Non-pigmented ciliary epithelial cell (primary cell): ENCODE data around the gene SLC38A1.
"Not testable (repeated sequence)": the region's sequence is repeated elsewhere in the genome, so short reads cannot be mapped to it uniquely, and the experiment has no call there.

Experiments used
- DNase-seq: peaks from one replicate; pipeline ENCODE4 v3.0.0-alpha.2; 2010; ENCODE audit warnings: low read depth

SLC38A1 gene

DNA sequence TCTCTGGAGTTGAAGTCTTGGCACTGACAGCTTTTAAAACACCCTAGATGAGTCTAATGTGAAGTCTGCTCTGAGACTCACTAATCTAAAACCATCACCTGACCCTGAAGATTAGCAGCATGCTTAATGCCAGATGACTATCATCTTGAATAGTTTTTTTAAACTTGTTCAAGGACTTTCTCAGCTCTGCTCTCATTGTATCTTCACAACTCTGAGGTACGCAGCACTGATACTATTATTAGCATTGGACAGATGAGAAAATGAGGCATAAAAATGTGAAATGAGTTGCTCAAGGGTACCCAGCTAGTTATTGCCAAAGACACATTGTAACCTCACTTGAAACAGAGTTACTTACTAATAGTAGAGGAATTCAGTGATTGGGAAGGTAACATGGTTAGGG lies 4.8 kb downstream of the SLC38A1 start:
- DNase-seq, result peak; percentile 28

DNA sequence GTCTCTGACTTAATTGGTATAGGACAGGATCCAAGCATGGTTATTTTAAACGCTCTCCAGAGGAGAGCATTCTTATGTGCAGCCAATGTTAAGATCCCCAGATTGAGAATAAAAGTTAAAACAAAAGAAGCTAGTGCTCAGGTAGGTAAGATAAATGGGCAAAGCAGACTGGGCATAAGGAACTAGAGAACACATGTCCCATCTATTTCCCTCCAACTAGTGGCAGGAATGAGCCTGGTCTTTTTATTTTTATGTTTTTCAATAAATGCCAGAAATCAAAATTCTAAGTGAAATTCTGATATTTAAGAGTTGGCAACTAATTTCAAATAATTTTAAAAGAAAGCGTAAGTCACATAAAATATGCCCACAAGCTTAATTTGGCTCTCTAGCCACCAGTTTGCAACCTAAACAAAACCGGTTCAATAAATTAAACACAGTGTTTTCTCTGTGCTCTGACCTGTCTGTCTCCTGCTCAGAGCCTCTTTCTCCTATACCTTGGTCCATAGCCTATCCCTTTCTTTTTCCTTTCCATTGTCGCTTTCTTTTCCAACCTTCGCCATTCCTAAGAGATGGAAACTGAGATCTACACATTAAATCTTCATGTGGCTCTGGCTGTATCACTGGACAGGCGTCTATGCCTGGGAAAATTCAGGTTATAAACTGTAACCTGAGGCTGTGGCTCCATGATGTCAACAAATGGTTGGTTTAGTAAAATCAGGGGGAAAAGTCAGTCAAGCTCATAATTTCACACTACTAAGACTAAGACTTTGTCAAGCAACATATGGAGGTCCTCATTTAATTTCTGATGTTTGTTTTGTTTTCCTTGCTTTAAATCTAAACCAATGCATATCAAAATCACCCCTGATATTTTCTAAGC lies 5.5 kb downstream of the SLC38A1 start:
- no peak for DNase-seq

- DNase-seq, result no peak
Measured at GRCh38 chr12:46261646-46262045, 7.2 kb downstream of the SLC38A1 start.

DNA sequence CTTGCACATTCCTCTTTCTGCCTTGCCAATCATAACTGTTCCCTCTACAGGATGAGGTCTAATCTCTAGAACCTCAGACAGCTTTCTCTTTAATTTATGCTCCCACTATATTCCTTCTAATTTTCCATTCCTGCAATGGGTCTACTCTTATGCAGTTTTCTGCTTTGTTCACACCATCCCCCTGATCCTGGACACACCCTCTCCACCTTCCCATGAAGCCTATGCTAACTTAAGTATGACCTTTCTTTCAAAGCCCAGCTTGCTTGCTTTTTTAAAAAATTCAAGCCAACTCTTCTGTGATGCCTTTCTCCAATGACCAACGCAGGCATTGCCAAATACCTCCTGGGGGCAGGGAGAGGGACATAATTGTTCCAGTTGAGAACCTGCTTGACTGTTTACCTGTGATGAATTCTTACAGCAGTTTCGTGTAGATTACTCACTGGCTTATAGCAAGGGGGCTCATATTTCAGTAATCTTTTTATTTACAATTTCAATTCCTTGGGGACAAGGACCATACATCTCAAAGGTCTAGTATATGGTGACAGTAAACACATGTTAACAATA lies 7.8 kb downstream of the SLC38A1 start:
- no peak for DNase-seq

- DNase-seq, result no peak
Measured at GRCh38 chr12:46260124-46260912, 8.5 kb downstream of the SLC38A1 start.

DNA sequence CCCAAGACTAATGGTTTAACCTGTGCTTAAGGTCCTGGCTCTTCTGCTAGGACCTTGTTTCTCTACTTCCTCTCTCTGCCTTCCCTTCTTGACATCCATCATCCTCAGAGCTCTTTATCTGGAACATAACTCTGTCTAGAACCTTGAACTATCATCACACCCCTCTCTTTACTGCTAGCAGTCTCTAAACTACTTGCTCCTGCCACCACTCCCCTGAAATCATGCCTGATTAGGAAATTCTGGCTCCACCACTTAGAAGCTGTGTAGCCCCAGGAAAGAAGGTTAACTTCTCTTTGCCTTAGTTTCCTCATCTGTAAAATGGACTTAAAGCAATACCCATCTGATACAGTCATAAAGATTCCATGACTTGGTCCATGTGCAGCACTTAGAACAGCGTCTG lies 9.1 kb downstream of the SLC38A1 start:
- no peak for DNase-seq

DNA sequence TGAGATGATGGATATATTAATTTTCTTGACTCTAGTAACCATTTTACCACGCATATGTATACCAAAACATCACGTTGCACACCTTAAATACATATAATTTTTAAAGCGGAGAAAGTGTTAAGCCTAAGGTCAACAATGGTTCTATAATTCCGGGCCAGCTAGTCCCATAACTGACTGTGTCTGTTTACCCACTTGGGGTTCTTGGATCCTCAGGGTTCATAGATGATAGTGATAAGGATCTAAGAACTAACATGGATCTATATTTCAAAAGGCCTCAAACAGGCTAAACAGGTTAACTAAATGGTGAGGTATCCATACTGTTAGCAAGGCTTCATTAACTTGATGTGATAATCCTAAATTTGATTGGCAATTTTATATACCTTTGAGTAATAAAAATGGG lies 9.8 kb downstream of the SLC38A1 start:
- no peak for DNase-seq

DNA sequence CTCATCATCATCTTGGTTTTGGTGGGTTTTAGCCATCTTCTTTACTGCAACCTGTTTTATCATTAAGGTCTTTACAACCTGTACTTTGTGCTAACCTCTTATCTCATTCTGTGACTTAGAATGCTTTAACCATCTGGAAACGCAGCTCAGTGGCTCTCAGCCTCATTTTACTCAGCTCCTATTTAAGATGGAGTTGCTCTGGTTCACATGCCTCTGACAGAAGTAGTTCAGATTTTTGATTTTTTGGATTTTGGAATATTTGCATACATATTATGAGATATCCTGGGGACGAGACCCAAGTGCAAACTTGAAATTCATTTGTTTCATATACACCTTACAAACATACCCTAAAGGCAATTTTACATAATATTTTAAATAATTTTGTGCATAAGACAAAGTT lies 10.7 kb downstream of the SLC38A1 start:
- DNase-seq, result no peak

- no peak for DNase-seq
Measured at GRCh38 chr12:46256942-46257341, 11.9 kb downstream of the SLC38A1 start.

GRCh38 chr12:46253544-46254162 lies 15.2 kb downstream of the SLC38A1 start:
- DNase-seq, result no peak

DNA sequence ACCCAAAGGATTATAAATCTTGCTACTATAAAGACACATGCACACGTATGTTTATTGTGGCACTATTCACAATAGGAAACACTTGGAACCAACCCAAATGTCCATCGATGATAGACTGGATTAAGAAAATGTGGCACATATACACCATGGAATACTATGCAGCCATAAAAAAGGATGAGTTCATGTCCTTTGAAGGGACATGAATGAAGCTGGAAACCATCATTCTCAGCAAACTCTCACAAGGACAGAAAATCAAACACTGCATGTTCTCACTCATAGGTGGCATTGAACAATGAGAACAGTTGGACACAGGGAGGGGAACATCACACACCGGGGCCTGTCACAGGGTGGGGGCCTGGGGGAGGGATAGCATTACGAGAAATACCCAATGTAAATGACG lies 16.8 kb downstream of the SLC38A1 start:
- DNase-seq, result not testable (repeated sequence)

DNA sequence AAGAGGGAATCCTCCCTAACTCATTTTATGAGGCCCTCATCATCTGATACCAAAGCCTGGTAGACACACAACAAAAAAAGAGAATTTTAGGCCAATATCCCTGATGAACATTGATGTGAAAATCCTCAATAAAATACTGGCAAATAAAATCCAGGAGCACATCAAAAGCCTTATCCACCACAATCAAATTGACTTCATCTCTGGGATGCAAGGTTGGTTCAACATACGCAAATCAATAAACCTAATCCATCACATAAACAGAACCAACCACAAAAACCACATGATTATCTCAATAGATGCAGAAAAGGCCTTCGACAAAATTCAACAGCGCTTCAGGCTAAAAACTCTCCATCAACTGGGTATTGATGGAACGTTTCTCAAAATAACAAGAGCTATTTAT lies 18.9 kb downstream of the SLC38A1 start:
- not testable (repeated sequence) for DNase-seq

DNA sequence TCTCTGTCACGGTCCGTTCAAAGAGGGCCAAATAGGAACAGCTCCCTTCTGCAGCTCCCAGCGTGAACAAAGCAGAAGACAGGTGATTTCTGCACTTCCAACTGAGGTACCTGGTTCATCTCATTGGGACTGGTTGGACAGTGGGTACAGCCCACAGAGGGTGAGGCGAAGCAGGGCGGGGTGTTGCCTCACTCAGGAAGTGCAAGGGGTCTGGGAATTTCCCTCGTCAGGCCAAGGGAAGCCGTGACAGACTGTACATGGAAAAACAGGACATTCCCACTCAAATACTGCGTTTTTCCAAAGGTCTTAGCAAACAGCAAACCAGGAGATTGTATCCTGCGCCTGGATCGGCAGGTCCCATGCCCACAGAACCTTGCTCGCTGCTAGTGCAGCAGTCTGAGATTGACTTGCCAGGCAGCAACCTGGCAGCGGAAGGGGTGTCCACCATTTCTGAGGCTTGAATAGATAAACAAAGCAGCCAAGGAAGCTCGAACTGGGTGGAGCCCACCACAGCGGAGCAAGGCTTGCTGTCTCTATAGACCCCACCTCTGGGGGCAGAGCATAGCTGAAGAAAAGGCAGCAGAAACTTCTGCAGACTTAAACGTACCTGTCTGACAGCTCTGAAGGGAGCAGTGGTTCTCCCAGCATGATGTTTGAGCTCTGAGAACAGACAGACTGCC lies 22.7 kb downstream of the SLC38A1 start:
- no peak for DNase-seq

DNA sequence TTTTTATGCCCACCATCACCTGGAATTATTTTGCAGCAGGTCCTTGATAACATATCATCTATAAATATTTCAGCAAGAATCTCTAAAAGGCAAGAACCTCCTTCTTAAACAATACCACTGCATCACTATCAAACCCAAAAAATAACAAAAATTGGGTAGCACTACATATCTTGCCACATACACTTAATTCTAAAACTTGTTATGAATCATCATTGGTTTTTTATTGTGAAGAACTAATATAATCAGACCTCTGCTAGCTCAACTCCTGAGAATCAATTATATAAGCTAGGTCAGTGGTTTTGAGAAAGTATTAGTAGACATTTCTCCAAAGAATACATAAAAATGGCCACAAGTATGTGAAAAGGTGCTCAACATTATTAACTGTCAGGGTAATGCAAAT lies 23.8 kb downstream of the SLC38A1 start:
- DNase-seq, result no peak

DNA sequence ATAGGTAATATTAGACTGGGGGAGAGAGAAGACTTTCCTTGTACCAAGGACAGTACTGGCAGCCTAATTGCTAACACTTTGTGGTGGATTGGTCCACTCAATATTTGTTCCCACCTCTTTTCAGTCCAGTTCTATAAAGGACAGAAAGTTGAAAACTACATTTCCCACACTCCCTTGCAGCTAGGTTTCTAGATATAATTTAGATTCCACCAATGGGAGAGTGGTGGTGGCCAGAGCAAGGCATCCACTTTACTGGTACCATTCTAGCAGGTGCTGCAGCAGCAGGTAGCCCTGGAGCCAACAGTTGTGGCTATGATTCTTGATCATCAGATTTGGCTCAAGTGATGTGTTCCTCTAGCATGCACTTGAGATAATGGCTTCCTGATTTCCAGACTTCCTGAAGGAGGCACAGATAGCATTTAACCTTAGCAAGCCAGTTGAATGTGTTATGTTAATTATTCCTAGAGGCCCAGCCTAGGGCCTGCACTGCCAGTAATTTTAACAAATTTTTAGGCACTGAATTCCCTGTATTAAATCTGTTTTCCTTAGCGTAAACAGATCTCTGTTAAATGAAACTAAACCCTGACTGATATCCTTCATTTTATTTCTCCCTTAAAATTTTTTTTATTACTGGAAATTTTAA lies 24.4 kb downstream of the SLC38A1 start:
- DNase-seq, result no peak

DNA sequence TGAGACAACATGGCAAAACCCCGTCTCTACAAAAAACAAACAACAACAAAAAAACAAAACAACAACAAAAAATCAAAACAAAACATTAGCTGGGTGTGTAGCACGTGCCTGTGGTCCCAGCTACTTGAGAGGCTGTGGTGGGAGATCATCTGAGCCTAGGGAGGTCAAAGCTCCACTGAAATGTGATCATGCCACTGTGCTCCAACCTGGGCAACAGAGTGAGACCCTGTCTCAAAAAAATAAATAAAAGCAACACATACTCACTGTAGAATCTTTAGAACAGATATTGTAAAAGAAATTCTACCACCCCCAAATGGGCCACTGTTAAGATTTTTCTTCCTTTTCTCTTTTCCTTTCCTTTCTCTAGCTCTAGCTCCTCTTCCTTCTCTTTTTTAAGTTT lies 26.3 kb downstream of the SLC38A1 start:
- no peak for DNase-seq

DNA sequence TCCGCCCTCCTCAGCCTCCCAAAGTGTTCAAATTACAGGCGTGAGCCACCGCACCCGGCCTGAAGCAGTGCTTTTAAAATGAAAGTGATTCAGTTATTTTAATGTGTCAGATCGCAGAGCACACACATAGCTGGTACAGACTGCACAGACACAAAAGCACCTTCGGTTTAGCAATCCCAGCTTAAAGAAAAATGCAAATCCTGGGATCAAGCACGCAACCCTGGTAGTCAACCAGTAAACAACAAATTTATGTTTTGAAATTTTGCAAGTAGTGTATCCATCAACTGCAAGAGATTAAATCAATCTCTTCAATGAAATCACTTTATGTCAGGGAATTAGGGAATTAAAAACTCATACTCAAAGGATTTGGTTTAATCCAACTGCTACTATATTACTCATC lies 28.4 kb downstream of the SLC38A1 start:
- no peak for DNase-seq

DNA sequence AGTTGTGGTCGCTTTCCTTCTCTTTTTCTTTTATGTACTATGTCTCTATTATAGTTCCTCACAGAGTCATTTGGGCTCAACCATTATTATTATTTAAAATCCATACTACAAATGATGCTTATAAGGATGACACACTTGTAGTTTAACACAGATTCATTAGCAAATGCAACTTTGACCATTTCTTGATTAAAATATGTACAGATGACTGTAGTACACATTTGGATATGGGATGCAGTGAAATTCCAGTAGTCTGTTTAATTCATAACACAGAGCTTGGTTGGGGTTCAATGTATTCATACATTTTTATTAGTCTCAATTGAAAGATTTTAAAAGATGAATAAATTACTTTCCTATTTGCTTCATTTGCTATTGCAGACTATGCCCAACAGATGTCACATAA lies 30.0 kb downstream of the SLC38A1 start:
- DNase-seq, result no peak

- DNase-seq, result no peak
Measured at GRCh38 chr12:46237371-46238045, 31.3 kb downstream of the SLC38A1 start.

DNA sequence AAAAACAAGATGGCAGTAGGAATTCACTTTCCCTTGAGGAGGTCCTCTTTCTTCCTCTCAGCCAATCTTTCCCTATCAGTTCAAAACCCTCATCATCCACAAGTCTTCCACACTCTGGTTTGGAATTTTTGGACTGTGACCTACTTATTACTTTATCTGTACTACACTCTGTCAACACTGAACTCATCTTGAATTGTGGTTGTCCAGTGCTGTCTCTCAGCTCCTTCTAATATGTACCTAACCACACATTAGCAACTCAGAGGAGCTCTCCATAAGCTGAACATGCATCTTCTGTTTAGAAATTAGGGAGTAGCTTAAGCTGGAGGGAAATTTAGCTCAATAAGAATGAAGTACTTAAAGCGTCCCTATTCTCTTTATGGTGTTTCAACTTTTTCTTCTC lies 34.8 kb downstream of the SLC38A1 start:
- no peak for DNase-seq

- DNase-seq, result no peak
Measured at GRCh38 chr12:46233423-46233822, 35.4 kb downstream of the SLC38A1 start.
